Measurements from ENCODE around the gene FAIM2.

FAIM2 gene

GRCh38 chr12:49828133-49829091 lies 75.3 kb downstream of the FAIM2 start, which contains the start of gene NCKAP5L:
Gene NCKAP5L (minus strand): TSS chr12:49828413. CDS start chr12:49804044, 24,369 bp downstream.
- peak; percentile 99 for DNase-seq (ENCODE audit: low spot score)
- TF ChIP-seq, protein P1, sequence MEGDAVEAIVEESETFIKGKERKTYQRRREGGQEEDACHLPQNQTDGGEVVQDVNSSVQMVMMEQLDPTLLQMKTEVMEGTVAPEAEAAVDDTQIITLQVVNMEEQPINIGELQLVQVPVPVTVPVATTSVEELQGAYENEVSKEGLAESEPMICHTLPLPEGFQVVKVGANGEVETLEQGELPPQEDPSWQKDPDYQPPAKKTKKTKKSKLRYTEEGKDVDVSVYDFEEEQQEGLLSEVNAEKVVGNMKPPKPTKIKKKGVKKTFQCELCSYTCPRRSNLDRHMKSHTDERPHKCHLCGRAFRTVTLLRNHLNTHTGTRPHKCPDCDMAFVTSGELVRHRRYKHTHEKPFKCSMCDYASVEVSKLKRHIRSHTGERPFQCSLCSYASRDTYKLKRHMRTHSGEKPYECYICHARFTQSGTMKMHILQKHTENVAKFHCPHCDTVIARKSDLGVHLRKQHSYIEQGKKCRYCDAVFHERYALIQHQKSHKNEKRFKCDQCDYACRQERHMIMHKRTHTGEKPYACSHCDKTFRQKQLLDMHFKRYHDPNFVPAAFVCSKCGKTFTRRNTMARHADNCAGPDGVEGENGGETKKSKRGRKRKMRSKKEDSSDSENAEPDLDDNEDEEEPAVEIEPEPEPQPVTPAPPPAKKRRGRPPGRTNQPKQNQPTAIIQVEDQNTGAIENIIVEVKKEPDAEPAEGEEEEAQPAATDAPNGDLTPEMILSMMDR (IDR thresholded peaks at IDR 0.05; ENCODE audit: borderline replicate concordance, control extremely low read depth, extremely low read depth, insufficient read depth, missing control alignments) = no peak
- in situ Hi-C loops (cut with MboI; ENCODE audit: low sequenced_read_pairs, unreplicated experiment) = no loop called here

DNA sequence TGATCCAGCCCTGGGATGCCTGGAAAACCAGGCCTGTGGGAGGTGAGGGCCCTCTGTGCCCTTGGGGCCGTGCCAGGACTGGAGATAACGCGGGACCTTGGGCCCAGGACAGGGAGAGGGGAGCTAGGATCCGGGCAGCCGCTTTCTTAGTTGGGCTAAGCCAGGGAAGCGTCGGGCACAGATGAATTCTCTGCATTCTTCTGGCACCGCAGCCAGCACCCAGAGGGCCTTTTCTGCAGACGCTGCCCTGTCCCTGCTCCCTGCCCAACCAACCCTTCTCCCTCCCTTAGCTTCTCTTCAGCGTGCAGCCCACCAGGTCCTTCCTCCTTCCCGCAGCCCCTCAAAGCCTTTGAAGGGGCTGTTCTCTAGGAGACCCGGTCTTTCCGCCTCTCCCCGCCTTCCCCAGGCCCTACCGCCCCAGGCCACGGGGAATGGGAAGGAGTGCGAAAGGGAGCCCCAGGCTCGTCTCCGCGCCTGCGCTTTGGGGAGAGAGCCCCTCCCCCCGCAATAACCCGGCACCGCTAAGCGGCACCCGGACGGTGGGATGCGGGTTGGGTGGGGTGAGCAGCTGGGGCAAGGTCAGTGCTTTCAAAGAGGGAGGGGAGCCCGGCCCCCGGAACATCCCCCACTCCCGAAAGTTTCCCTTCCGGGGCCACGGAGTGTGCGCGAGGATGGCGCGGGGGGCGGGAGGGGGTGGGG lies 76.2 kb downstream of the FAIM2 start:
- DNase-seq (ENCODE audit: low spot score) = peak; percentile 77
- TF ChIP-seq, protein P1 (IDR thresholded peaks at IDR 0.05; ENCODE audit: borderline replicate concordance, control extremely low read depth, extremely low read depth, insufficient read depth, missing control alignments) = no peak

DNA sequence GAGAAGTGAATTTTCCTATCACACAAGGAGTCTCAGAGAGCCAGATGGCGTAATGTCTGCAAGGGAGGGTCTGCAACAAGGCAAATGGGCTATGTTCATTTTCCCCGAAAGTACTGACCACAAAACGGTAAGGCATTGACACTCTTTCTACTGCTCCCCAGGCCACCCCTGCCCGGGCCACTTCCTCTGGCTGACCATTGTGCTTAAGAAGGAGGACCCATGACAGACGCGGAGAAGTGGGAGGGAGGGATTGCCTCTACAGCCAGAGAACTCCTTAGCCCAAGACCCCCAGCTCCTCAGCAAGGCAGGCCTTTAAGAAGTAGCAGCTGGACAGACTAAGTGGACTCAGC lies 76.7 kb downstream of the FAIM2 start:
- TF ChIP-seq, protein P1 (IDR thresholded peaks at IDR 0.05; ENCODE audit: borderline replicate concordance, control extremely low read depth, extremely low read depth, insufficient read depth, missing control alignments) = no peak
- no peak for DNase-seq (ENCODE audit: low spot score)
- in situ Hi-C loops (cut with MboI; ENCODE audit: low sequenced_read_pairs, unreplicated experiment) = no loop called here

More for the DNA sequence above, 76.2 kb downstream of the FAIM2 start:
- in situ Hi-C loops (cut with MboI; ENCODE audit: low sequenced_read_pairs, unreplicated experiment) = no loop called here

DNA sequence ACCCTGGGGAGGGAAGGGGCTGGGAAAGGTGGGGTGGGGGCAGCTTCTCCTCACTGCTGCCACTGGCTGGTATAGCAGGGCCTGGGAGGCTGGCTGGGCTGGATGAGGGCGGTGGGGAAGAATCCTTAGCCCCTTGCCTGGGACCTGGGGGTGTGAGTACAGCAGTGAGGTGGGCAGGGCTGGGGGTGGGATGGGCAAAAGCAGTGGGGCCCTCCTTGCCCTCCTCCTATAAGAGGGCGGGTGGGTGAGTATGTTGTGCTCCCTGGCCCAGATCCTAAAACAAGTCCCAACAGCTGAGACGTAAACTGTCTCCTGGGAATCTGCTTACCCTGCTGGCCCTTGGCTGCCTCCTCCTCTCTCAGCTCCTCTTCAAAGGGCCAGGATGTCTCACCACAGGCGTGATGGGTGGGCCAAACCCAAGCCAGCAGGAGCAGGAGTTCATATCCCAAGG lies 77.7 kb downstream of the FAIM2 start:
- in situ Hi-C loops (cut with MboI; ENCODE audit: low sequenced_read_pairs, unreplicated experiment) = no loop called here
- no peak for DNase-seq (ENCODE audit: low spot score)
- TF ChIP-seq, protein P1 (IDR thresholded peaks at IDR 0.05; ENCODE audit: borderline replicate concordance, control extremely low read depth, extremely low read depth, insufficient read depth, missing control alignments) = no peak

DNA sequence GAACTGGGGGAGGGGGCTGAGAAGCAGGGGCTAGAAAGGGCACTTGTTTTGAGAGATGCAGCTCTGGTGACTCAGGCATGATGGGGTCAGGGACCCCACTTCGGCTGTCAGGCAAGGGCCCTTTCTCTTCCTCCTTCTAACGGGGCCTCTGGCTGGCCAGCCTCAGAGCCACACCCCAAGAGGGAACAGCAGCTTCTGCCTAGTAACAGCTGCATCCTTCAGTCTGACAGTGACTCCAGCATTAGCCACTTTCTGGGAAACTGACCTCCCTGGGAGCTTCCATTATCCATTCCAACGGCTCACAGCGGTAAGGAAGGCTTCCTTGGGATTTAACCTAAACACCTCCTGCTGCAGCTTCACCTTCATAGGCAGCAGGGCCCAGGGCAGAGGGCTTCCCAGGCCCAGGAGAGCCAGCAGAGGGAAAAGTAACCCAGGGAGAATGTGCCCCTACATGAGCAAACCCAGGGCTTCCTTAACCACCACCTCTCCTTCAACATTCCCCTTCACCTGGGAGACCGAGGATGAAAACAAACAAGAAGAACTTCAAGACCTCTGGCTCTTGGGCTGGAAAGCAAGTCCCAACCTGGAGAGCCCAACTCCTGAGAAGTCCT lies 78.2 kb downstream of the FAIM2 start:
- peak; percentile 53 for DNase-seq (ENCODE audit: low spot score)
- in situ Hi-C loops (cut with MboI; ENCODE audit: low sequenced_read_pairs, unreplicated experiment) = no loop called here
- TF ChIP-seq, protein P1 (IDR thresholded peaks at IDR 0.05; ENCODE audit: borderline replicate concordance, control extremely low read depth, extremely low read depth, insufficient read depth, missing control alignments) = no peak

GRCh38 chr12:49824895-49825294 lies 78.8 kb downstream of the FAIM2 start:
- no peak for DNase-seq (ENCODE audit: low spot score)
- in situ Hi-C loops (cut with MboI; ENCODE audit: low sequenced_read_pairs, unreplicated experiment) = no loop called here
- TF ChIP-seq, protein P1 (IDR thresholded peaks at IDR 0.05; ENCODE audit: borderline replicate concordance, control extremely low read depth, extremely low read depth, insufficient read depth, missing control alignments) = no peak
